Measurements from ENCODE around the gene RBPJL.
A peak's percentile ranks its signal among the peaks of the same experiment; 100 is the strongest.

RBPJL gene

DNA sequence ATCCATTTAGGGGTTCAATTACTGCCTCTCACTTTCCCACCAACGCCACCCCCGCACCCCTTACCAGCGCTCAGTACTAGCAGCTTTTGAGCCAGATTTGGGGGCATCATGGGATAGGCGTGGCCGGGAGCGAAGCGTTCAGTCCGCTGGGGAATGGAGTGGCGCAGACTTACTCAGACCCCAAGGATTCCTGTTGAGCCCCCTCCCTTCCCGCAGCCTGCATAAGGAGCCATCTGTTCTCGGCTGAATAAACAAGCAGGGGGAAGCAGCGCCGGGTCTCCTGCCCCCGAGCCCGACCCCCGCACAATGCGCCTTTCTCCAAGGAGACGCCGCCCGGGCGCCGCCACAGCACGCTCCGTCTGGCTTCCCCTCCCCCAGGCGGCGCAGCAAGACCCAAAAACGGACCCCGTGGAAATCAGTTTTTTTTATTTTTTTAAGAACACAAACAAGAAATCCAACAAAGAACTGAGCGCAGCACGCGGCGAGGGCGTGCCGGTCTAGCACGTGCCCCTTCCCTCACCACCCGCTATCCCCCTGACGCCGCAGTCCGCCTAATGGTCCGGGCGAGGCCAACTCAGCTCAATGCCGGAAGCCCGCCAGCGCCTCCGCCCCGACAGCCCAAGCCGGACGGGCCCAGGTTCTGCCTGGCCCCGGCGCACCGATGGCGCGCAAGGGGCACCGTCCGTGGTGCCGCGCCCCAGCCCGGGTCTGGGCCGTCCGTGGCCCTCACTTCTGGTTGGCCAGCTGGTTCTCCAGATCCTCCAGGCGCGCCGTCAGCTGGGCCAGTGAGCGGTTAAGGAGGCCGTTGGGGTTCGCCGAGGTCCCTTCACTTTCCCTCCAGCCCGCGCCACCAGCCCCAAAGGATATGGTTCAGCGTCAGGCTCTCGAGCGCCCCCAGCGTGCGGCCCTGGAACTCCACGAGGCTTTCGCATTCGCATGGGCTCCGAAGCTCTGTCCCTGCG lies 13.3 kb upstream of the RBPJL start:
- DNase-seq (ENCODE audit: low spot score) = peak; percentile 87

DNA sequence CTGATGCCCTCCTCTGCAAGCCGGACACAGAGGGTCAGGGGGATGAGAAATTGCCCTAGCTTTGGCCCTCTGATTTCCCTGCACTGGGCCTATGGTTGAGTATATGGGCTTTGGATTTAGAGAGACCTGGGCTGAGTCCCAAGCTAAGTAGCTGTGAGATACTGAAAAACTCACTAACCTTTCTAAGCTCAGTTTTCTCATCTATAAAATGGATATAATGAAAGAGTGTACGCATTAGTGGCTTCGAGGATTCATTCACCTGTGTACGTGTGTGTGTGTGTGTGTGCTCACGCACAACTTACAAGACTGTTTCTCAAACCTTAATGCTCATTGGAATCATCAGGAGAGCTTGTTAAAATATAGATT lies 12.7 kb upstream of the RBPJL start:
- DNase-seq (ENCODE audit: low spot score) = no peak

- DNase-seq (ENCODE audit: low spot score) = no peak
Measured at GRCh38 chr20:45294659-45295058, 12.0 kb upstream of the RBPJL start.

GRCh38 chr20:45297786-45298497 lies 8.7 kb upstream of the RBPJL start:
- no peak for DNase-seq (ENCODE audit: low spot score)

GRCh38 chr20:45299786-45300185 lies 6.9 kb upstream of the RBPJL start:
- no peak for DNase-seq (ENCODE audit: low spot score)

GRCh38 chr20:45300961-45301360 lies 5.7 kb upstream of the RBPJL start:
- DNase-seq (ENCODE audit: low spot score) = peak; percentile 64

- DNase-seq (ENCODE audit: low spot score) = no peak
Measured at GRCh38 chr20:45301824-45302271, 4.8 kb upstream of the RBPJL start.

GRCh38 chr20:45303586-45304463 lies 2.8 kb upstream of the RBPJL start:
- DNase-seq (ENCODE audit: low spot score) = no peak

DNA sequence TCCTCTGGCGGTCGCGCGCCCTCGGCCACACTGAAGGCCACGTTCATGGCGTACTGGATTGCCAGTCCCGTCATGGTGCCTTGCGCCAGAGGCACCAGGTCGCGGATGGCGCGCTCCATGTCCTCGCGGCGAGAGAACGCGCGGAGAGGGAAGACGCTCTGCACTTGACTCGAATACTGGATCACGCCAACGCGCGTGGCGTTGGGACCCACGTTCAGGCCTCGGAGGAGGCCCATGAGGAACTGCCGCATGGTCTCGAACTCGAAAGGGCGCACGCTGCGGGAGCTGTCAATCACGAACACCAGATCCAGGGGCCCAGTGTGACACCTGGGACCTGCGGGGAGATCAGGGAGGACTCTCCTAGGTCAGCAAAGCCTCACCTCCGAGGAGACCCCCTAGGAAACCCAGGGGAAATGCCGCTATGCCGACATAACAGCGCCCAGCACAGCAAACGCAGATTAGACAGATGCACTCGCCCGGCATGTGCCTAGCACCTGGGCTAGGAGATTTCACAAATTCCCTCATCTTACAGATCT lies 2.1 kb upstream of the RBPJL start:
- DNase-seq (ENCODE audit: low spot score) = no peak

GRCh38 chr20:45305262-45305661 lies 1.4 kb upstream of the RBPJL start:
- DNase-seq (ENCODE audit: low spot score) = no peak

GRCh38 chr20:45307076-45307640 lies 518 bp downstream of the RBPJL start:
- no peak for DNase-seq (ENCODE audit: low spot score)

GRCh38 chr20:45308117-45308778 lies 1.6 kb downstream of the RBPJL start, which contains the start of gene MATN4:
Gene MATN4, minus strand, starts transcription at chr20:45308299. Its CDS starts 2,717 bp downstream, at chr20:45305582.
- no peak for DNase-seq (ENCODE audit: low spot score)

DNA sequence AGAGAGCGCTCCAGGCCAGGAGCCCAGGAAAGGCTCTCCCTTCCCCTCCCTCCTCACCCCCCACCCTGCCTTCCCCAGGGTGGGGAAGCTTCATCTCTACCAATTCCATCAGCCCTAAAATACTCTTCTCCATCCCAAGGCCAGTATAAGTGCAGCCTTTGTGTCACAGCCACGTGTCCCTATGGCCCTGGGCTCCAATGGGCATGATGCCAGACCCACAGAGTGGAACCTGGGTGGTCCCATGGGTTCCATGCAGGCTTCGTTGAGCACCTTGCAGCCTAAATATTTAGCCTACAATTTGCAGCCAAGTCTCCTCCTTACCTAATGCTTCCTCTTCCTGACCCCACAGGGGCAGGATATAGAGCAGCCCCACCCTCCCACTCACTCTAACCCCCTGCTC lies 2.4 kb downstream of the RBPJL start:
- no peak for DNase-seq (ENCODE audit: low spot score)

DNA sequence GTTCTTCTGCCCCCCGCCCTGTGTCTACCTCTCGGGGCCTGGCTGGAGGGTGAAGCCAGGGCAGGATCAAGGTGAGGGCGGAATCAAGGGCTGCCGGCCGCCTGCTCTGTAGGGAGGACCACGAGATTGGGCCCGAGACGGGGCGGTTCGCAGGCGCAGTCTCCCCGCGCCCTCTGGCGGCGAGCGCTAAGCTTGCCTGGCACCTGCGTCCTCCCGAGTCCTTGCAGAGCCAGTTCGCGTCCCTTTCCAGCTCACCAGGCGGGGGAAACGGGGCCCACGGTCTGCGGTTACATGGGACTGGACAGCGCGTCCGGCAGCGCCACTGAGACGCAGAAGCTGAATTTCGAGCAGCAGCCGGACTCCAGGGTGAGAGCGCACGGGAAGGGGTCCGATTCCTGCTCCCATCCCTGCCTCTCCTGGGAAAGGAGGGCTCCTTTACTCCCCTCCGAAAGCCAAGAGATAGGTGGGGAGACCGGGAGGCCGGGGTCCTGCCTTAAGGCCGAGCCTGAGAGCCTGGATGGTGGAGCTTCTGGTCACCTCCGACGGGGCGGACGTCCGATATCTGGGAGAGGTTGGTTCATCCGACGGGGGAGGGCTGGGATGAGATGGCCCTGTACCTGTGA lies 5.1 kb downstream of the RBPJL start:
- peak; percentile 74 for DNase-seq (ENCODE audit: low spot score)

DNA sequence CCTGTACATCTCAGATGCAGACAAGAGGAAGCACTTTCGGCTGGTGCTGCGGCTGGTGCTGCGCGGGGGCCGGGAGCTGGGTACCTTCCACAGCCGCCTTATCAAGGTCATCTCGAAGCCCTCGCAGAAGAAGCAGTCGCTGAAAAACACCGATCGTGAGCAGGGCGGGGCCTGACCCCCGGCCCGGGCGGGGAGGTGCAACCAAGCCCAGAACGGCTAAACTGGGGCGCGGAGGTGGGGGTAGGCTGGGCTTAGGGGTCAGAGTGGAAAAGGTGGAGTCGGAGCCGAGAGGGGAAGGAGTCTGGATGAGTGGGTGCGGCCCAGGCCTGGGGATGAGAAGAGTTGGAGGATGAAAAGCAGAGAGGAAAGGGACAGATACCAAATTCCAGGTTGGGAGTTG lies 5.6 kb downstream of the RBPJL start:
- no peak for DNase-seq (ENCODE audit: low spot score)

DNA sequence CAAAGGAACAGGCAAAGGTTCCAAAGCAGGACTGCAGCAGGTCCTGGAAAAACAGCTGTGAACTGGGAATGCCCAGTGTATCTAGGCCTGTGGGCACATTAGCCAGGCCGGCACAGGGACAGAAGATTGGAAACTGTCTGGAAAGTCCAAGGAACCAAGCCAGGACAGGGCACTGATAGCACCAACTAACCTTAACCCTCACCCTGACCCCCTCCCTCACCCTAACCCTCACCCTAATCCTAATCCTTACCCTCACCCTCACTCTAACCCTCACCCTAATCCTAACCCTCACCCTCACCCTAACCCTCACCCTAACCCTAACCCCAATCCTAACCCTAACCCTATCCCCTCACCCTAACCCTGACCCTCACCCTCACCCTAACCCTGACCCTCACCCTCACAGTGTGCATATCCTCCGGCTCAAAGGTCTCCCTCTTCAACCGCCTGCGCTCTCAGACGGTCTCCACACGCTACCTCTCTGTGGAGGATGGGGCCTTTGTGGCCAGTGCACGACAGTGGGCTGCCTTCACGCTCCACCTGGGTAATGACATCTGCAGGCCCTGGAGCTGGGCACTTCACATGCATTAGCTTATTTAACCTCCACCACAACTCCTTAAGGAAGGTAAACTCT lies 6.5 kb downstream of the RBPJL start:
- DNase-seq (ENCODE audit: low spot score) = no peak

DNA sequence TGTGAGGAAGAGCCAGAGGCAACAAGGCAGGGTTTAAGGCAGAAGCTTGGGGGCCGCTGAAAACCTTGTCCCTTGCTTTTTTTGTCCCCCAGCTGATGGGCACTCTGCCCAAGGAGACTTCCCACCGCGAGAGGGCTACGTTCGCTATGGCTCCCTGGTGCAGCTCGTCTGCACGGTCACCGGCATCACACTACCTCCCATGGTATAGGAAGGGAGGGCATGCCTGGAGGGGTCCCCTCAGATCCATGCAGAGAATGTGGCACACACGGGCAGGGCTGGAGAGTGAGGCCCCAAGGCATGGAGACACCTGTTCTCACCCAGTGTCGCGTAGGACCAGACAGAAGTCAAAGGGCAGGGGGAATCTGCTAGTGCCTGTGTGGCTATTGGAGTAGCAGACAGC lies 7.3 kb downstream of the RBPJL start:
- no peak for DNase-seq (ENCODE audit: low spot score)

DNA sequence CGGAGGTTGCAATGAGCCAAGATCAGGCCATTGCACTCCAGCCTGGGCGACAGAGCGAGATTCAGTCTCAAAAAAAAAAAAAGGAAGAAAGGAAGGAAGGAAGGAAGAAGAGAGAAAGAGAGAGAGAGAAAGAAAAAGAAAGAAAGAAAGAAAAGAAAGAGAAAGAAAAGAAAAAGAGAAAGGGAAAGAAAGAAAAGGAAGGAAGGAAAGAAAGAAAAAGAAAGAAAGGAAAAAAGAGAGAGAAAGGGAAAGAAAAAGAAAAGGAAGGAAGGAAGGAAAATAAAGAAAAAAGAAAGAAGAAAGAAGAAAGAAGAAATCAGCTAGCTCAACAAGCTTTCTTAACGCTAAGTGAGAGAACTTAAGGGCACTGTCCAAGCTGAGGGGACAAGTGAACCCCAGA lies 9.0 kb downstream of the RBPJL start:
- no peak for DNase-seq (ENCODE audit: low spot score)

- no peak for DNase-seq (ENCODE audit: low spot score)
Measured at GRCh38 chr20:45316150-45317080, 9.8 kb downstream of the RBPJL start.
